NT2/D1 (cell line): ENCODE data around the gene HSF2BP.

ENCODE experiments used
- DNase-seq: peaks from one replicate; pipeline ENCODE4 v3.0.0-alpha.2; 2011; ENCODE audit warnings: low read depth, low spot score
- H3K27me3 ChIP-seq: 2 replicates; pipeline ENCODE4 v1.6.0; 2011; ENCODE audit warnings: mild to moderate bottlenecking; ENCODE audit not compliant: insufficient read length, insufficient read depth
- H3K36me3 ChIP-seq: 2 replicates; pipeline ENCODE4 v1.6.1; 2011; ENCODE audit warnings: mild to moderate bottlenecking, low read length, mixed read lengths; ENCODE audit not compliant: insufficient read depth, insufficient read length
- H3K4me1 ChIP-seq: 2 replicates; pipeline ENCODE4 v1.5.1; 2011; ENCODE audit not compliant: insufficient read depth, insufficient read length
- H3K4me3 ChIP-seq: 2 replicates; pipeline ENCODE4 v1.5.1; 2011; ENCODE audit warnings: low read depth; ENCODE audit not compliant: insufficient read length
- H3K9ac ChIP-seq: 2 replicates; pipeline ENCODE4 v1.6.0; 2011; ENCODE audit warnings: low read depth; ENCODE audit not compliant: insufficient read length
- H3K9me3 ChIP-seq: 2 replicates; pipeline ENCODE4 v1.5.1; 2011; ENCODE audit warnings: mild to moderate bottlenecking, low read length; ENCODE audit not compliant: insufficient read depth
- SUZ12 ChIP-seq: IDR thresholded peaks from 2 replicates; pipeline ENCODE4 v1.6.1; 2011; ENCODE audit not compliant: insufficient read length, insufficient read depth; ENCODE audit errors: extremely low read depth
- YY1 ChIP-seq: IDR thresholded peaks from 2 replicates; pipeline ENCODE4 v1.6.1; 2011; ENCODE audit not compliant: insufficient read length, insufficient read depth
- ZNF274 ChIP-seq: IDR thresholded peaks from 2 replicates; pipeline ENCODE4 v1.6.1; 2011; ENCODE audit warnings: mild to moderate bottlenecking, low read depth, low read length

HSF2BP gene

GRCh38 chr21:43691801-43692200 lies 32.5 kb upstream of the HSF2BP start:
- no peak for TF ChIP-seq YY1
- no peak for TF ChIP-seq SUZ12
- TF ChIP-seq ZNF274, result no peak
- DNase-seq, result no peak

DNA sequence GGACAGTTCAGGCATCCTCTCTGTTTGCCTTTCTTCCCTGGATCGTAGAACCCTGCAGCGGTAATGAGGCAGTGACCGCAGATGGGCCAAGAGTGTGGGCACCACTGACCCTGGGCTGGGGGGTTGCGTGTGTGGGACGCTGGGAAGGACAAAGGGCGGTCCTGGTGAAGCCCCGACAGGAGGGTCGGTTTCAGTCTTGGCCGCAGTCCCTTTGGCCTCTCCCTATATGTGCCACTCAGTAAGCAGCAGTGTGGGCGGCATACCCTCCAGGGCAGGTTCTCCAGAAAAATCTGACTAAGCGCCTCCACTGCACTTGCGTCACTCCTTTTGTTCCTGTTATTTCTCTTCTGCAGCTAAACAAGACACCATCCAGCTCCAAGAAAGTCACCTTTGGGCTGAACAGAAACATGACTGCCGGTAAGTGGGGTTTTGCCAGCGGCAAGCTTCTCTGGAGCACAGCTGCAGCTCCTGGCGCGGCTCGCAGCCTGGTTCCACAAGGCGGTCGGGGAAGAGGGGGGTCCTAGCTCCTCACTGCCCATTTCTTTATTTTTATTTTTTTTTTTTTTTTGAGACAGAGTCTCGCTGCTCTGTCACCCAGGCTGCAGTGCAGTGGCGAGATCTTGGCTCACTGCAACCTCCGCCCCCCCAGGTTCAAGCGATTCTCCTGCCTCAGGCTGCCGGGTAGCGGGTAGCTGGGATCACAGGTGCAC lies 32.0 kb upstream of the HSF2BP start:
- H3K27me3 ChIP-seq, result no peaks in the 10 kb centered on the region
- no peak for DNase-seq
- H3K4me3 ChIP-seq, result no peak overlapping the region
- H3K9me3 ChIP-seq, result no peaks in the 10 kb centered on the region
- no peaks in the 10 kb centered on the region for H3K4me1 ChIP-seq
- no peak overlapping the region for H3K9ac ChIP-seq
- TF ChIP-seq YY1 (no peak), ZNF274 (no peak), SUZ12 (no peak)
- peaks cover 99% of the 10 kb centered on the region for H3K36me3 ChIP-seq

More at GRCh38 chr21:43691801-43692200, 32.5 kb upstream of the HSF2BP start:
- H3K4me1 ChIP-seq, result no peaks in the 10 kb centered on the region
- H3K9me3 ChIP-seq, result no peaks in the 10 kb centered on the region
- H3K4me3 ChIP-seq, result no peak overlapping the region
- H3K36me3 ChIP-seq, result peaks cover 99% of the 10 kb centered on the region
- no peak overlapping the region for H3K9ac ChIP-seq
- no peaks in the 10 kb centered on the region for H3K27me3 ChIP-seq

DNA sequence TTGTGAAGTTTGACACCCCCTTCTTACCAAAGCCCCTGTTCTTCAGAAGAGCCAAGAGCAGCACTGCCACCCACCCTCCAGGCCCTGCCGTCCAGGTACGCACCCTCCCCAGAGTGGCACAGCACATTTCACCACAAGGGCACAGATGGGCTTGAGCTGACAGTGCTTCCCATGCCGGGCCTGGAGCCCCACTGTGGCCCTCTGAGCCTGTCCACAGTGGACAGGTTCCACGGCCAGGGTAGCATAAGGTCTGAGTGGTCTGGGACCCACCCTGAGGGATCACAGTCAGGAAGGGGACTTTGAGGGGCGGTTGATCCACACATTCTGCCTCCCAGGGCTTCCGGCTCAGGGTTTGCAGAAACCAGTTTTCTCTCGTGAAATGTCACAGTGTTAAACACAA lies 31.1 kb upstream of the HSF2BP start:
- Histone ChIP-seq H3K36me3 (peaks cover 99% of the 10 kb centered on the region), H3K9me3 (no peaks in the 10 kb centered on the region), H3K4me3 (no peak overlapping the region), H3K9ac (no peak overlapping the region), H3K27me3 (no peaks in the 10 kb centered on the region), H3K4me1 (no peaks in the 10 kb centered on the region)
- no peak for DNase-seq
- TF ChIP-seq SUZ12 (no peak), YY1 (no peak), ZNF274 (no peak)

- Histone ChIP-seq H3K9ac (no peak overlapping the region), H3K4me1 (no peaks in the 10 kb centered on the region), H3K36me3 (peaks cover 99% of the 10 kb centered on the region), H3K27me3 (no peaks in the 10 kb centered on the region), H3K9me3 (no peaks in the 10 kb centered on the region), H3K4me3 (no peak overlapping the region)
- TF ChIP-seq SUZ12 (no peak), ZNF274 (no peak)
- no peak for DNase-seq
Measured at GRCh38 chr21:43689556-43690337, 30.5 kb upstream of the HSF2BP start.

DNA sequence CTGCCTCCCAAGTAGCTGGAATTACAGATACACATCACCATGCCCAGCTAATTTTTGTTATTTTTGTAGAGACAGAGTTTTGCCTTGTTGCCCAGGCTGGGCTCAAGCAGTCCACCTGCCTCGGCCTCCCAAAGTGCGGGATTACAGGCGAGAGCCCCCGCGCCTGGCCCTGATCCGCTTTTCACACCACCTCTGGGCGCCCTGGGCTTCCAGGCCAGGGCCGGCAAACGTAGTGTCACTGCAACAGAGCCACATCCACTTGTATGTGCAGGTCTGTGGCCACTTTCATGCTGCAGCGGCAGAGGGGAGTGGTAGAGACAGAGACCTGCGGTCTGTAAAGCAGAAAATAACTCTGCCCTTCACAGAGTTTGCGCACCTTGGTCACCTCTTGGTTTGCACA lies 29.6 kb upstream of the HSF2BP start:
- TF ChIP-seq ZNF274 (no peak), YY1 (no peak), SUZ12 (no peak)
- no peak for DNase-seq
- Histone ChIP-seq H3K36me3 (peaks cover 98% of the 10 kb centered on the region), H3K9me3 (no peaks in the 10 kb centered on the region), H3K27me3 (no peaks in the 10 kb centered on the region), H3K4me3 (no peak overlapping the region), H3K9ac (no peak overlapping the region), H3K4me1 (no peaks in the 10 kb centered on the region)

GRCh38 chr21:43687566-43688399 lies 28.5 kb upstream of the HSF2BP start:
- Histone ChIP-seq H3K9me3 (no peaks in the 10 kb centered on the region), H3K4me1 (no peaks in the 10 kb centered on the region), H3K36me3 (peaks cover 96% of the 10 kb centered on the region), H3K4me3 (no peak overlapping the region), H3K9ac (no peak overlapping the region), H3K27me3 (no peaks in the 10 kb centered on the region)
- no peak for DNase-seq
- no peak for TF ChIP-seq YY1
- no peak for TF ChIP-seq SUZ12
- no peak for TF ChIP-seq ZNF274
